HEK293T (cell line): ENCODE results near the gene RPRD1B.
A peak's percentile ranks its signal among the peaks of the same experiment; 100 is the strongest.

Source experiments
- CTCF ChIA-PET: fragments of 350-600 bp; formaldehyde crosslinking; extraction: SDS; loops from one replicate; lab custom pipeline; 2021; ENCODE audit warnings: antibody characterized with exemption, inconsistent platforms; lab: Yijun Ruan, JAX
- POLR2A ChIA-PET: fragments of 350-600 bp; formaldehyde crosslinking; extraction: SDS; loops from one replicate; lab custom pipeline; 2020; ENCODE audit warnings: antibody characterized with exemption, inconsistent platforms; lab: Yijun Ruan, JAX
- DNase-seq: peaks from one replicate; pipeline ENCODE4 v3.0.0; 2012; ENCODE audit warnings: mixed read lengths; ENCODE audit errors: extremely low spot score
- ARNT ChIP-seq: fragments of 450-650 bp; IDR thresholded peaks from 2 replicates; pipeline ENCODE4 v1.6.1; 2017; ENCODE audit warnings: mild to moderate bottlenecking
- BHLHE40 ChIP-seq: fragments of 450-650 bp; IDR thresholded peaks from 2 replicates; pipeline ENCODE4 v1.6.1; 2016; ENCODE audit warnings: mild to moderate bottlenecking, moderate library complexity, borderline replicate concordance
- CTBP1 ChIP-seq: fragments of 450-650 bp; IDR thresholded peaks from 2 replicates; pipeline ENCODE4 v1.6.1; 2016; ENCODE audit warnings: borderline replicate concordance
- ELF4 ChIP-seq: fragments of 450-650 bp; IDR thresholded peaks from 2 replicates; pipeline ENCODE4 v1.6.1; 2017; ENCODE audit warnings: antibody characterized with exemption
- FOXA1 ChIP-seq: fragments of 450-650 bp; IDR thresholded peaks from 2 replicates; pipeline ENCODE4 v1.6.1; 2016; ENCODE audit warnings: mild to moderate bottlenecking
- FOXK2 ChIP-seq: fragments of 450-650 bp; IDR thresholded peaks from 2 replicates; pipeline ENCODE4 v1.6.1; 2016; ENCODE audit warnings: mild to moderate bottlenecking
- FOXM1 ChIP-seq: fragments of 450-650 bp; IDR thresholded peaks from 2 replicates; pipeline ENCODE4 v1.6.1; 2017; ENCODE audit warnings: mild to moderate bottlenecking, borderline replicate concordance
- HDGF ChIP-seq: fragments of 450-650 bp; IDR thresholded peaks from 2 replicates; pipeline ENCODE4 v1.6.1; 2017; ENCODE audit warnings: antibody characterized with exemption, borderline replicate concordance
- L3MBTL2 ChIP-seq: fragments of 450-650 bp; conservative IDR thresholded peaks from 2 replicates; pipeline ENCODE4 v1.6.1; 2016; ENCODE audit warnings: mild to moderate bottlenecking
- LEF1 ChIP-seq: fragments of 450-650 bp; IDR thresholded peaks from 2 replicates; pipeline ENCODE4 v1.6.1; 2017; ENCODE audit warnings: mild to moderate bottlenecking, borderline replicate concordance
- NFRKB ChIP-seq: fragments of 450-650 bp; IDR thresholded peaks from 2 replicates; pipeline ENCODE4 v1.6.1; 2016; ENCODE audit warnings: mild to moderate bottlenecking, moderate library complexity
- PKNOX1 ChIP-seq: fragments of 450-650 bp; IDR thresholded peaks from 2 replicates; pipeline ENCODE4 v1.6.1; 2016
- SP1 ChIP-seq: fragments of 450-650 bp; IDR thresholded peaks from 2 replicates; pipeline ENCODE4 v1.6.1; 2017
- SUZ12 ChIP-seq: fragments of 450-650 bp; IDR thresholded peaks from 2 replicates; pipeline ENCODE4 v1.6.1; 2016; ENCODE audit warnings: mild to moderate bottlenecking
- TARDBP ChIP-seq: fragments of 450-650 bp; IDR thresholded peaks from 2 replicates; pipeline ENCODE4 v1.6.1; 2016
- ZNF384 ChIP-seq: fragments of 450-650 bp; IDR thresholded peaks from 2 replicates; pipeline ENCODE4 v1.6.1; 2016

RPRD1B gene

GRCh38 chr20:38067717-38068365, 34.3 kb downstream of the RPRD1B start:
- ChIA-PET POLR2A (no interaction called here), CTCF (no interaction called here)
- no peak for DNase-seq
- no peak for TF ChIP-seq NFRKB
- no peak for TF ChIP-seq HDGF
- TF ChIP-seq FOXM1, result no peak
- TF ChIP-seq TARDBP, result no peak
- no peak for TF ChIP-seq L3MBTL2
- TF ChIP-seq SUZ12, result no peak
- TF ChIP-seq ARNT, result no peak
- TF ChIP-seq FOXA1, result no peak
- TF ChIP-seq ELF4, result no peak
- no peak for TF ChIP-seq PKNOX1
- no peak for TF ChIP-seq ZNF384
- no peak for TF ChIP-seq LEF1
- no peak for TF ChIP-seq BHLHE40
- TF ChIP-seq CTBP1, result no peak
- TF ChIP-seq SP1, result no peak
- no peak for TF ChIP-seq FOXK2

- CTCF ChIA-PET, result interaction anchor here (0.6 to 1.5 kb wide), 14 partner anchors 8 to 156 kb away, joined by 3 to 15 read pairs (median 6); no protein-coding TSS in a partner anchor
- TF ChIP-seq LEF1 (no peak), SUZ12 (no peak), SP1 (no peak), CTBP1 (no peak), L3MBTL2 (no peak), ARNT (no peak), ELF4 (no peak), FOXK2 (no peak), FOXA1 (no peak), FOXM1 (no peak), NFRKB (no peak), TARDBP (no peak), HDGF (no peak), PKNOX1 (no peak), BHLHE40 (no peak), ZNF384 (no peak)
- POLR2A ChIA-PET, result interaction anchor here (1.3 kb wide), 1 partner anchor 15 kb away, joined by 3 read pairs; no protein-coding TSS in a partner anchor
- DNase-seq, result no peak
These were observed 39.4 kb downstream of the RPRD1B start for GRCh38 chr20:38072898-38073297.

- TF ChIP-seq CTBP1 (no peak), TARDBP (no peak), PKNOX1 (no peak), FOXA1 (no peak), L3MBTL2 (no peak), SP1 (no peak), NFRKB (no peak), ARNT (no peak), FOXM1 (no peak), HDGF (no peak), SUZ12 (no peak), LEF1 (no peak), BHLHE40 (no peak), FOXK2 (no peak), ZNF384 (no peak), ELF4 (no peak)
- ChIA-PET POLR2A (interaction anchor here (1.3 kb wide), 1 partner anchor 16 kb away, joined by 3 read pairs; no protein-coding TSS in a partner anchor), CTCF (interaction anchor here (0.6 to 1.5 kb wide), 16 partner anchors 9 to 1520 kb away, joined by 3 to 15 read pairs (median 6); no protein-coding TSS in a partner anchor)
- peak; percentile 60 for DNase-seq
These were observed 39.9 kb downstream of the RPRD1B start for GRCh38 chr20:38073307-38074071.

- DNase-seq, result no peak
- ChIA-PET CTCF (interaction anchor here (0.6 to 2.7 kb wide), 2 partner anchors 146 to 879 kb away, joined by 5 to 10 read pairs; no protein-coding TSS in a partner anchor), POLR2A (interaction anchor here (0.6 kb wide), 1 partner anchor 139 kb away, joined by 3 read pairs; no protein-coding TSS in a partner anchor)
- no peak for TF ChIP-seq BHLHE40
- no peak for TF ChIP-seq HDGF
- no peak for TF ChIP-seq TARDBP
- TF ChIP-seq ARNT, result no peak
- no peak for TF ChIP-seq PKNOX1
- TF ChIP-seq FOXM1, result no peak
- TF ChIP-seq LEF1, result no peak
- TF ChIP-seq FOXA1, result no peak
- no peak for TF ChIP-seq NFRKB
- TF ChIP-seq ZNF384, result no peak
- TF ChIP-seq L3MBTL2, result no peak
- no peak for TF ChIP-seq FOXK2
- no peak for TF ChIP-seq ELF4
- TF ChIP-seq CTBP1, result no peak
- TF ChIP-seq SUZ12, result no peak
- TF ChIP-seq SP1, result no peak
These were observed 41.8 kb downstream of the RPRD1B start for GRCh38 chr20:38075161-38075998.
